ENCODE data around the gene OR4C5.
"Not testable (repeated sequence)": the region's sequence is repeated elsewhere in the genome, so short reads cannot be mapped to it uniquely, and the experiment has no call there.

OR4C5 gene

DNA sequence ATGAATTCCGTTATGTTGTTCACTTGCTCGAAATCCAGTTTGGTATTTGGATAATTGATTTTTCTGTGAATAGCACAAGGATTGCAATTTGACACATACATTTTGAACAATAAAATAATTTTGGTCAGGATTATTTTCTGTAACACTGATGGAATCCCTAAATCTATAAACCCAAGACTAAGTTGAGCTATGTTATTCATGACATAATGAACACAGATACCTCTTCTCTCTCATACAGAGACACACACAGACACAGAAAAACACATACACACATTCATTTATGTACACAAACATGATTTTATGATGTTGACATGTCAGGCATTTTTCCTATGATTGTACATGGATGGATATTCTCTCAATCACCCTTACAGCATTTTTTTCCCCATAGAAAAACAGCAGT, at the start of gene OR4C5:
Gene OR4C5 (minus strand): TSS at position 101 of the 400 bp plus-strand sequence. CDS start 0 bp downstream, at position 101.
- DNase-seq (ENCODE audit: low read depth in 2 of 2): no peak

DNA sequence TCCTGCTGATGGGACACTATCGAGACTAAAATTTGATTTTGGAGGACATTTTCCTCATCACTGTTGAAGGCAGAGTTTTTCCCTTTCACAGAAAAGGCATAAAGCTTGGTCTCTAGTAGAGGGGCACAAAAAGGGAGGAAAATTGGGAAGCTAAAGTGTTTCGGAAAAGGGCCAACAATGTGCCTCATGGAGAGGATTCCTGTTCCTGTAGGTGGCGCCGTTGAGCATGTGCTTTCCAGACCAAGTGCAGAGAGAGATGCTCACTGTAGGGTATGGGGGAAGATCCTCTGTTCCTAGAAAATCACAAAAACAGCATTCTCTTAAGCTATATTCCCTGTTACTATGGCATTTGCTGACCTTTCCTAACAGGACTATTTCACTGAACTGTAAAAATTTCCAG, 18.4 kb upstream of the OR4C5 start:
- DNase-seq (ENCODE audit: low read depth in 2 of 2): no peak

GRCh38 chr11:48384151-48384550, 17.9 kb upstream of the OR4C5 start:
- not testable (repeated sequence) for DNase-seq (ENCODE audit: low read depth in 2 of 2)

DNA sequence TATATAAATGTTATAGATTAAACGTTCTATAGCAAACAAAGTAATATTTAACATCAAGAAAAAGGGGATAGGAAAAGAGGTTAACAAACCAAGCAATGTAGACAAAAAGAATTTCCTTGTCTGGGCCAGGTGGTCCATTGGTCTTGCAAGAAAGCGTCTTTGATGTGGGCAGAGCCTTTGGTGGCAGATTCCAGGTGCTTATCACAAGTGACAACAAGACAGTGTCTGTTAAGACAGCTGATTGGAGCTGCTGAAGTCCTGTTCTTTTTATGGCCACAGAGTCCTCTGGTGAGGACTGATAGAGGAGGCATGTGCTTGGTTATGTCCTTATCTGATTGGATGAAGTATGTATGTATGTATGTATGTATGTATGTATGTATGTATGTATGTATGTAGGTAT, 5.0 kb downstream of the OR4C5 start:
- DNase-seq (ENCODE audit: low read depth in 2 of 2): not testable (repeated sequence)

DNA sequence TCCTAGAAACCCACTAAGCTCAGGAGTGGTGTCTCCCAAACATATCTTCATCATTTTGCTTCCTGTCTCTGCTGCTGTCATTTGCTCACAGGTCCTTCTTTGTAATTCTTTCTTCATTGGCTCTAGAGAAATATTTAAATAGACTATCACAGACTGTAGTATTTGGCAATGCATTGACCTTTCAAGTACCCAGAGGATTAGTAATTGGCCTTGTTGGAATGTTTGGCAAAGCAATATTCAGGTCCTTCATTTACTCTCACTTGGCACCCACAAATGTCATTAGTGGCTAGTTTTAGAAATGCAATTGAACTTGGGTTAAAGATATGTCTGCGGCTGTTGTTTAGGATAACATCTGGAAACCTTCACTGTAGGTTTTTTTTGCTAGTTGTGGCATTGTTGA, 11.6 kb downstream of the OR4C5 start:
- DNase-seq (ENCODE audit: low read depth in 2 of 2): no peak

GRCh38 chr11:48354013-48354412, 12.3 kb downstream of the OR4C5 start:
- DNase-seq (ENCODE audit: low read depth in 2 of 2): no peak

GRCh38 chr11:48346286-48346685, 20.0 kb downstream of the OR4C5 start:
- DNase-seq (ENCODE audit: low read depth in 2 of 2): not testable (repeated sequence)

DNA sequence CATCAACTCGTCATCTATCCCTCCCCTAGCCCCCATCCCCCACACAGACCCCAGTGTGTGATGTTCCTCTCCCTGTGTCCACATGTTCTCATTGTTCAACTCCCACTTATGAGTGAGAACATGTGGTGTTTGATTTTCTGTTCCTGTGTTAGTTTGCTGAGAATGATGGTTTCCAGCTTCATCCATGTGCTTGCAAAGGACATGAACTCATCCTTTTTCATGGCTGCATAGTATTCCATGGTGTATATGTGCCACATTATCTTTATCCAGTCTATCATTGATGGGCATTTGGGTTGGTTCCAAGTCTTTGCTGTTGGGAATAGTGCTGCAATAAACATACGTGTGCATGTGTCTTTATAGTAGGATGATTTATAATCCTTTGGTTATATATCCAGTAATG, 23.8 kb downstream of the OR4C5 start:
- not testable (repeated sequence) for DNase-seq (ENCODE audit: low read depth in 2 of 2)

DNA sequence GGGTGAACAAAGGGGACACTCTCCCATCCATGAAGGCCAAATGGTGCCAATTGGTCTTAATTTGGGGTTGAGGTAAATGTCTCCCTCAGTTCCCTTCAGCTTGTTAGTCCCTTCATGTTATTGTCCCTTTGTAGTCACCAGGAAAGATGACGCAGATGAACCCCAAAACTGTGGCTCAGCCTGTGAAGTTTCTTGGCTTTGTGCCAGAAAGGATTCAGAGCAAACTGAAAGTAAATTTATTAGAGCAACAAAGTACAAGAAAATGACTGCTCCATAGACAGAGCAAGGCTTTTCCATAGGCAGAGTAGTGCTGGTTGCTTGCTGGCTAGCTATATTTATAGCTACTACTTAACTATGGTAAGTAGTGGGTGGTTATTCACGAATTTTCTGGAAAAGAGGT, 24.8 kb downstream of the OR4C5 start:
- DNase-seq (ENCODE audit: low read depth in 2 of 2): no peak

- not testable (repeated sequence) for DNase-seq (ENCODE audit: low read depth in 2 of 2)
Measured at GRCh38 chr11:48324620-48325019, 41.6 kb downstream of the OR4C5 start, which contains the start of gene OR4C3. OR4C3 (plus strand) TSS chr11:48324920; CDS start chr11:48325022, 102 bp downstream.

GRCh38 chr11:48319813-48320212, 46.5 kb downstream of the OR4C5 start:
- not testable (repeated sequence) for DNase-seq (ENCODE audit: low read depth in 2 of 2)
